GM19238 (cell line): ENCODE results near the gene BCKDK.
A peak's percentile ranks its signal among the peaks of the same experiment; 100 is the strongest.
"Not testable (repeated sequence)": the region's sequence is repeated elsewhere in the genome, so short reads cannot be mapped to it uniquely, and the experiment has no call there.

Experiments used
- DNase-seq: peaks from one replicate; pipeline ENCODE4 v3.0.0; 2011; ENCODE audit warnings: low spot score; ENCODE audit not compliant: insufficient read length

The BCKDK gene

DNA sequence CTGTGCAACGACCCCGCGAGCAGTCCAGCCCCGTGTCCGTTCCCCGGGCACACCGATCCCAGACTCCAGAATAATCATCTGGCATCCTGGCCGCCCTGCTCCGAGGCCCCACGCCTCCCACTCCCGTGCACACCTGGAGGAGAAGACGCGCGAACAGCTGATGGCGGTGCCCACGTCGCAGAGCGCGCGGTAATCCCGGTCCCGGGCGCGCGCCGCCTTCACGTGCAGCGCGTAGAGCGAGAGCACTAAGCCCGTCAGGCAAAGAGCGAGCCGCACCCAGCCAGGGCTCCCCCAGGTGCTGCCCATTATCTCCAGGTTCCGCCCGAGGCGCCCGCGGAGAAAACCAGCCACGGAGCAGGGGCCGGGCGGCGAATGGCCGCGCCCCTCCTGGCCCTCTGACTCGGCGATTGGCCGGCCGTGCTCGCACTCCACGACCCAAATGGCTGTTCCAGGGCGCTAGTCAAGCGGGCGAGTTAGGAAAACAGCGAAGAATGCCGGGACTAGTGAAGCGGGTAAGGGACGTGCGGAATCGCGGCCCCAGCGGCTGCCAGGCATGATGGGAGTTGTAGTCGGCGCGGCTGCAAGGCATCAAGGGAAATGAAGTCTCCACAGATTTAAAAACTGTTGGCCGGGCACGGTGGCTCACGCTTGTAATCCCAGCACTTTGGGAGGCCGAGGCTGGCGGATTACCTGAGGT lies 13.6 kb upstream of the BCKDK start, which contains the start of gene VKORC1:
Gene VKORC1, minus strand, starts transcription at position 374 of the 697 bp plus-strand sequence. Its CDS starts 68 bp downstream, at position 306.
- DNase-seq = peak; percentile 89

- DNase-seq = no peak
Measured at GRCh38 chr16:31099860-31100638, 8.1 kb upstream of the BCKDK start.

DNA sequence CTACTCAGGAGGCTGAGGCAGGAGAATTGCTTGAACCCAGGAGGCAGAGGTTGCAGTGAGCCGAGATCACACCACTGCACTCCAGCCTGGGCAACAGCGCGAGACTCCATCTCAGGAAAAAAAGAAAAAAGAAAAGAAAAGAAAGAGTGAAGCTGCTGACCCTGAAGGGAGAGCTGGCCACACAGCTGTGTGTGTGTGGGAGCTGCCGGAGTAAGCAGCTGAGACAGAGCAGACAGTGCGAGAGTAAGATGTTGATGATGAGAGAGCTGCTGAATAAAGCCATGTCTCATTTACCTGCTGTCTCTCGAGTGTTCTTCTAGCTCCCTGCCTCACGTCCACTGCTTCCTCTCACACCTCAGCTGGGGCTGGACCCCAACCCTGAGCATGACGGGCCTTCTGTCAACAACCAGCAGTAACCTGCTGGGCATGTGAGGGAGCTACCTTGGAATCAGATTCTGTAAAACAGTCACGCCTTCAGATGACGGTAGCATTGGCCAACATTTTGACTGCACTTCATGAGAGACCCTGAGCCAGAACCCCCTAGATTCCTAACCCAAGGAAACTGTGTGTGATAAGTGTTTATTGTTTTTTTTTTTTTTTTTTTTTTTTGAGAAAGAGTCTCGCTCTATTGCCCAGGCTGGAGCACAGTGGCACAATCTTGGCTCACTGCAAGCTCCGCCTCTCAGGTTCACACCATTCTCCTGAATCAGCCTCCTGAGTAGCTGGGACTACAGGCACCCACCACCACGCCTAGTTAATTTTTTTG lies 7.1 kb upstream of the BCKDK start:
- DNase-seq = not testable (repeated sequence)

- DNase-seq = peak; percentile 85
Measured at GRCh38 chr16:31105677-31106213, 2.4 kb upstream of the BCKDK start.

- no peak for DNase-seq
Measured at GRCh38 chr16:31106509-31107464, 1.4 kb upstream of the BCKDK start.

DNA sequence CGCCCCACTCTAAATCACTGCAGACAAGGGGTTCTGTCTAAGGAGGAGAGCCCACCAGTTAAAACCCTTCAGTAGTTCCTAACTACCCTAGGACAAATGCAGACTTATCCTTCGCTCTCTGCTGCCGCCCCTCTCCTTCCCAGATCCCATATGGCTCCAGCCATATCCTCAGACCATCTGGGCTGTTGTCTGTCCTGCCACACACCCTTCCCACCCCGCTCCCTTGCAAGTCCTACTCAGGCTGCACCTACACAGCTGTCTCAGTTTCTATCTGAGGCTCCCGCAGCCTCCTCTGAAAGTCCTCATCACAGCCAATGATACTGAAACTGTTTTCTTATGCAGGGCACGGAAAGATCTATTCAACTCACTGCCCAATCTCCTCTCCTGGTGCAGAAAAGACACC lies 720 bp upstream of the BCKDK start:
- DNase-seq = peak; percentile 71

DNA sequence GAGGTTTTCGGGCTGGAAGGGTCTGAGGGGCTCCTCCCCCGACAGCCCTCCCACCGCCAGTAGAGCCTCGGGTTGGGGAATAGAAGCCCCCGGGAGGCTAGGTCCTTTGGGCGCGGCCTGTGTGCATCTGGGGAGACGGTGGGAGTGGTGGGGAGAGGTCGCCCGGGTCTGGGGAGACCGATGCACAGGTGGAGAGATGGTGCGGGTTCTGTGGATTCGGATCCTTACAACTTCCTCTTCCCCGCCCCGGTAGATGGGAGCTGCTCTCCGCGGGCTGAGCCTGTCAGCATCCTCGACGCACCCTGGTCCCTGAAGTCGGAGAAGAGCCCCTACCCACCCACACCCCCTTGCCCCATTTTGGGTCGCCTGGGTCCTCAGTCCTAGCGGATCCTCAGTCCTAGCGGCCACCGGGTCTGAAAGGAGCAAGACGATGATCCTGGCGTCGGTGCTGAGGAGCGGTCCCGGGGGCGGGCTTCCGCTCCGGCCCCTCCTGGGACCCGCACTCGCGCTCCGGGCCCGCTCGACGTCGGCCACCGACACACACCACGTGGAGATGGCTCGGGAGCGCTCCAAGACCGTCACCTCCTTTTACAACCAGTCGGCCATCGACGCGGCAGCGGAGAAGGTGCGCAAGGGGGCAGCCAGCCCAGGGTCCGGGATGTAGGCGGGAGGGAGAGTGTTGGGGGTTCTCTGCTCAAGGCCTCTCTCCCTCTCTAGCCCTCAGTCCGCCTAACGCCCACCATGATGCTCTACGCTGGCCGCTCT lies 790 bp downstream of the BCKDK start:
- no peak for DNase-seq

DNA sequence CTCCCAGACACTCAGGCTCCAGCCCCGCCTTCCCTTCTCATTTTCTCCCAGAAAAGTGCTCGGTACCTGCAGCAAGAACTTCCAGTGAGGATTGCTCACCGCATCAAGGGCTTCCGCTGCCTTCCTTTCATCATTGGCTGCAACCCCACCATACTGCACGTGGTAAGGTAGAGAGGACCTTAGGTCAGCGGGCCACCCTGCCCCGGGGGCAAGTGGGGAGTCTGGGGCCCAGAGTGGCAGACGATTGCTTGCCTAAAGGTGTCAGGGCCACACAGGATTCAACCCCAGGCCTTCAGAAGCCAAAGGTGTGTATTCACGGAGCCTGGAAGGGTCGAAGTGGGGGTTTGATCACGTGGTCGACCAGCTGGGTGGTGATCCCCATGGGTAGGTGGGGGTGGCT lies 1.4 kb downstream of the BCKDK start:
- DNase-seq = no peak

- DNase-seq = no peak
Measured at GRCh38 chr16:31110106-31111034, 2.2 kb downstream of the BCKDK start.

DNA sequence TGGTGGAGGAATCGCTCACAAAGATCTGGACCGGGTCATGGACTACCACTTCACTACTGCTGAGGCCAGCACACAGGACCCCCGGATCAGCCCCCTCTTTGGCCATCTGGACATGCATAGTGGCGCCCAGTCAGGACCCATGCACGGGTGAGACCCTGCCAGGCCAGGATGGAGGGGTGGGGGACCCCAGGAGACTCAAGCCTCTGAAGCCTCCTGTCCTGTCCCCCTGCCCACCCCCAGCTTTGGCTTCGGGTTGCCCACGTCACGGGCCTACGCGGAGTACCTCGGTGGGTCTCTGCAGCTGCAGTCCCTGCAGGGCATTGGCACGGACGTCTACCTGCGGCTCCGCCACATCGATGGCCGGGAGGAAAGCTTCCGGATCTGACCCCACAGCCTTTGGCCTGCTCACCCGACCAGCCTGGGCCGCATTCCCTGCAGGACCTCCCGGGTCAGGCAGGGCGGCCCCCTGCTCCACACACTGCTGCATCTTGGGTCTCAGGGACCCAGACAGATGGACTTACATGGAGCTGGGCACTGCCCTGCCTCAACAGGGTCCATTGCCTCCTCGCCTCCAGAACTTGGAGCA lies 3.8 kb downstream of the BCKDK start:
- DNase-seq = no peak

DNA sequence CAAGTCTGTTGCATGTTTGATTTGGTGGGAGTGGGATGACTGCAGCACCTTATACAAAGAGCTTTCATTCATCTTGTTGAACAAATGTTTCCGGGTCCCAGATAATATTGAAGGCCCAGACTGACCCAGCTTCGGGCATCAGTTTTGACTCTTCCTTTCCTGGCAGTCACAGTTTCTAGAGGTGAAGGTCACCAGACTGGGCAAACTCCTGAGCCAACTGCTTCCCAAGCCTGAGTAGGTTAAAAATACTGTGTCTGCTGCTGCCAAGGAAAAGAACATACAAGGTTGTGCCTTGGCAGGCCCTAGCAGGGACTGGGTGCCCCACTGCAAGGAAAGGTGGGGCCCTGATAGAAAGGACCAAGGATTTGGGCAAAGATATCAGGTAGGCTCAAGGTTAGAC lies 4.5 kb downstream of the BCKDK start:
- DNase-seq = no peak

- peak; percentile 34 for DNase-seq
Measured at GRCh38 chr16:31113121-31114120, 5.2 kb downstream of the BCKDK start.

DNA sequence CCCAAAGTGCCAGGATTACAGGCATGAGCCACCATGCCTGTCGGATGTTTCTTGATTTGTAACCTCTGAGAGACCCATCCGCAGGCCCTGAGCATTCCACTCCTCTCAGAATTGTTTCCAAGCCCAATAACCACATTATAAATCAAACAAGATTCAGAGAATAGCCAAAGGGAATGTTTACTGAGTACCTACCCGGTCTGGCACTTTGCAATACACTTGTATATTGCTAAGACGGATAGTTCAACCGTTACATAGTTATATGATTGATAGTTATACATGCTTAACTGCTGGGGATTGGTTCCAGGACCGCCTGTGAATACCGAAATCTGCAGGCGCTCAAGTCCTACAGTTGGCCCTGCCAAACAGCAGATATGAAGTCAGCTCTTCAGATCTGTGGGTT lies 6.3 kb downstream of the BCKDK start:
- no peak for DNase-seq

GRCh38 chr16:31117384-31118222 lies 9.4 kb downstream of the BCKDK start, which contains the start of gene KAT8:
TSS of gene KAT8 (plus strand) at chr16:31117664. CDS start at chr16:31117682, 18 bp downstream.
- DNase-seq = peak; percentile 98

- DNase-seq = no peak
Measured at GRCh38 chr16:31118223-31119155, 10.3 kb downstream of the BCKDK start.
